ENCODE results near the gene GFM1. TPM values are rescaled to one million over a fixed set of nuclear protein-coding genes. Genes with fewer than 3 reads are reported as not detected.

GFM1 gene
- total RNA-seq, 4 donors from 2014 or later, result 23.8 to 59.7 (median 47.2) TPM

GRCh38 chr3:158701420-158702065 is 57.2 kb downstream of the GFM1 start:
- peaks cover 0 to 17% (median 0%) of the 10 kb centered on the region in 3 donors for H3K36me3 ChIP-seq
- H3K27me3 ChIP-seq, result no peaks in the 10 kb centered on the region
- H3K4me1 ChIP-seq, result peaks cover 0 to 22% (median 5%) of the 10 kb centered on the region in 3 donors
- no peaks in the 10 kb centered on the region for H3K9me3 ChIP-seq
- WGBS, 2 donors, result 59 to 62% methylated on average over 4 of the region's 4 CpGs
- TF ChIP-seq CTCF (IDR thresholded peaks at IDR 0.05) (no peak), POLR2A (IDR thresholded peaks at IDR 0.05) (no peak)
- H3K27ac ChIP-seq, result peak overlapping the region in 1 of 4 donors; percentile 24
- H3K4me3 ChIP-seq, result no peak overlapping the region
- intact Hi-C loops (cut with DNase I), result no loop called here
- no peak for DNase-seq

GRCh38 chr3:158702815-158703481 is 58.6 kb downstream of the GFM1 start:
- intact Hi-C loops (cut with DNase I), result no loop called here
- DNase-seq, result no peak

GRCh38 chr3:158703566-158703965 is 59.2 kb downstream of the GFM1 start:
- TF ChIP-seq POLR2A (IDR thresholded peaks at IDR 0.05), result no peak
- TF ChIP-seq CTCF (IDR thresholded peaks at IDR 0.05), result no peak
- no peaks in the 10 kb centered on the region for H3K9me3 ChIP-seq
- DNase-seq, result no peak
- H3K27me3 ChIP-seq, result no peaks in the 10 kb centered on the region
- no peak overlapping the region for H3K27ac ChIP-seq
- H3K4me3 ChIP-seq, result no peak overlapping the region
- intact Hi-C loops (cut with DNase I), result no loop called here
- 83 to 94% methylated on average over 1 of the region's 1 CpG for WGBS, 2 donors
- peaks cover 0 to 22% (median 5%) of the 10 kb centered on the region in 3 donors for H3K4me1 ChIP-seq
- H3K36me3 ChIP-seq, result peaks cover 0 to 29% (median 0%) of the 10 kb centered on the region in 3 donors

More at GRCh38 chr3:158702815-158703481, 58.6 kb downstream of the GFM1 start:
- 61 to 74% methylated on average over 4 of the region's 4 CpGs for WGBS, 2 donors
- Histone ChIP-seq H3K9me3 (no peaks in the 10 kb centered on the region), H3K27ac (no peak overlapping the region), H3K4me1 (peaks cover 0 to 22% (median 5%) of the 10 kb centered on the region in 3 donors), H3K36me3 (peaks cover 0 to 23% (median 0%) of the 10 kb centered on the region in 3 donors), H3K4me3 (no peak overlapping the region), H3K27me3 (no peaks in the 10 kb centered on the region)
- TF ChIP-seq CTCF (IDR thresholded peaks at IDR 0.05) (no peak), POLR2A (IDR thresholded peaks at IDR 0.05) (no peak)

GRCh38 chr3:158709666-158710083 is 65.3 kb downstream of the GFM1 start:
- Histone ChIP-seq H3K9me3 (no peaks in the 10 kb centered on the region), H3K27me3 (no peaks in the 10 kb centered on the region), H3K4me3 (no peak overlapping the region), H3K4me1 (peaks cover 3 to 22% (median 7%) of the 10 kb centered on the region in 3 donors), H3K36me3 (peaks cover 0 to 36% (median 0%) of the 10 kb centered on the region in 3 donors), H3K27ac (no peak overlapping the region)
- DNase-seq, result no peak
- TF ChIP-seq POLR2A (IDR thresholded peaks at IDR 0.05) (no peak), CTCF (IDR thresholded peaks at IDR 0.05) (no peak)
- intact Hi-C loops (cut with DNase I), result no loop called here
- 49 to 59% methylated on average over 4 of the region's 4 CpGs for WGBS, 2 donors

- Histone ChIP-seq H3K36me3 (peaks cover 0 to 27% (median 0%) of the 10 kb centered on the region in 3 donors), H3K4me1 (peaks cover 3 to 22% (median 7%) of the 10 kb centered on the region in 3 donors), H3K9me3 (no peaks in the 10 kb centered on the region), H3K27ac (no peak overlapping the region), H3K4me3 (no peak overlapping the region), H3K27me3 (no peaks in the 10 kb centered on the region)
- WGBS, 2 donors, result 42 to 66% methylated on average over 4 of the region's 4 CpGs
- TF ChIP-seq POLR2A (IDR thresholded peaks at IDR 0.05) (no peak), CTCF (IDR thresholded peaks at IDR 0.05) (no peak)
- DNase-seq, result no peak
- intact Hi-C loops (cut with DNase I), result no loop called here
These were observed 66.3 kb downstream of the GFM1 start for GRCh38 chr3:158710601-158711000.

Data from esophagus squamous epithelium (tissue), 5 donors.